SU-DHL-6 (cell line): ENCODE data around the gene ZDHHC17.
"Not testable (repeated sequence)": the region's sequence is repeated elsewhere in the genome, so short reads cannot be mapped to it uniquely, and the experiment has no call there.

Source experiments
- CTCF ChIP-seq: fragments of 200-600 bp; sonication (generic); IDR thresholded peaks from one replicate; pipeline ENCODE4 v1.5.1; 2017; ENCODE audit warnings: antibody characterized with exemption, mild to moderate bottlenecking, low read length, moderate library complexity; ENCODE audit not compliant: insufficient read depth, poor library complexity, severe bottlenecking
- EZH2phosphoT487 ChIP-seq: fragments of 200-600 bp; sonication (generic), shearing (Covaris generic); conservative IDR thresholded peaks from 2 replicates; pipeline ENCODE4 v1.6.1; 2018; ENCODE audit warnings: mild to moderate bottlenecking, antibody characterized with exemption, low read length, moderate library complexity, mixed read lengths

- TF ChIP-seq CTCF, EZH2phosphoT487: not testable (repeated sequence)
Measured at GRCh38 chr12:76779310-76779709, 15.4 kb downstream of the ZDHHC17 start.
